NCI-H82 treated with DMSO at 0.1 percent for 48 hours (cell line): ENCODE data around the gene EOMES.
"Not testable (repeated sequence)": the region's sequence is repeated elsewhere in the genome, so short reads cannot be mapped to it uniquely, and the experiment has no call there.

Source experiments
- DNase-seq: peaks from one replicate; lab custom pipeline; 2025; ENCODE audit not compliant: unreplicated experiment; lab: John Stamatoyannopoulos, UW

Gene EOMES

DNA sequence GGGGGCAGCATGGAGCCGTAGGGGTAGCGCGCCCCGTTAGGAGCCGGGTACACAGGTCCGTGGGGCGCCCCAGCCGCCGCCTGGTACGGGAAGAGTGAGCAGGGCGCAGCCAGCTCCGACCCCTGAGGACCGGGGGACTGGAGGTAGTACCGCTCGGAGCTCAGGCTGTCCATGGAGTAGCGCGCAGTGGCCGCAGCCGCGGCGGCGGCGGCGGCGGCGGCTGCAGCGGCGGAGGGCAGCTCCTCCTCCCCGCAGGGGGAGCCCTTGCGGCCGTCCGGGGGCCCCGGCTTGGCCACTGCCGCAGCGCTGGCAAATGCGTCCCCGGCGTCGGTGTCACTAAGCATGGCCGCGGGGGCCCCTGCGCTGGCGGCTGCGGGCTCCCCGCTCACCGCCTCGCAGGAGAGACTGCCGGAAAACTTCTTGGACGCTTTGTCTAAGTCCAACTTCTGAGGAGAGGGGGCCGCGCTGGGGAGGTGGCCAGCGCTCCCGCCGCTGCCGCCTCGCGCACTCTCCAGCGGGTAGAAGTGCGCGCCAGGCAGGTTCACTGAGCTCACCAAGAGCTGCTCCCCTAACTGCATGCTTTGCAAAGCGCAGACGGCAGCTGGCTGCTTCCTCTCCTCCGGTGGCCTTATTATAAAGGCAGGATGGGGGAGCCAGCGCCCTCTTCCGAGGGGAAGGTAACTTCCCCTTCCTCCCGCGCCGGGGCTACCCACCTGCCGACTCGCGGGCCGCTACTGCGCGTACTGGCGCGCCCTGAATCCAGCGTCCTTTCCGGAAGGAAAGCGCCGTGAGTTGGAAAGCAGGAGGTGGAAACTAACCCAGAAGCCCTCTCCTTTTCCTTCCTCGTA, at the start of gene EOMES:
Gene EOMES, minus strand, starts transcription at position 607 of the 848 bp plus-strand sequence. Its CDS starts 29 bp downstream, at position 578.
- DNase-seq, result peak; percentile 14

GRCh38 chr3:27770384-27770783, 48.3 kb upstream of the EOMES start:
- not testable (repeated sequence) for DNase-seq

DNA sequence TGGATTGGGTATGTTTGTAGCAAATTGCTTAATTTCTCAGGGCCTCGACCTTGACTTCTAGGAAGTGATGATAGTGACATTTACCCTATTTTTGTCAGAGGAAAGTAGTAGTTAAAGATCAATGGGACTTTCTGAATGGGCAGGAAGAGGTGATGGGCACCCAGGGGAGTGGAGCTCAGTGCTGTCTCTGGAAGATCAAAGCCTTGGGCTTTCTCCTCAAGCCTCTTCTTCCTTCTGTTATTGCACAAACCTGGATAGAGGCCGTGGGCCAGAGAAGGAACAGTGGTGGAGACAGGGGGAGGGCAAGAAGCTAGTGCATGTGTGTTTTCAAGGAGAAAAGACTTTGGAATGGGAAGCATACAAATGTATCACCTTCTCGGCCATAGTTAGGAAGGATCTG, 44.9 kb upstream of the EOMES start:
- no peak for DNase-seq

DNA sequence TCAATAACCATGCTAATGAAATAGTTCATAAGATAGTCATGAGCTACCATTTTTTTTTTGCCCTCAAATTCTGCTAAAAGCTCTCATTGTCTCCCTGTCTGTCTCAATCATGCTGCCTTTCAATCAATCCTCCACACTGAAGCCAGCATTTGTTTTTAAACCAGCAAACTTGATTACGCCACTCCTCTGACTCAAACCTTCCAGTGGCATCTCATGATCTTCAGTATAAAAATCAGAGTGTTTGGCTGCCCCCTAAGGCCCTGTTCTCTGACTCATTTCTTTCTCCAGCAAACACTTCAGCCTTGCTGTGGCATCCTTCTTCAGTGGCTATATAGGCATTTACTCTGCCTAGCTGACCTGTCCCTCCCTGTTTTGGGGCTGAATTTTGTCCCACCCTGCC, 36.0 kb upstream of the EOMES start:
- no peak for DNase-seq

GRCh38 chr3:27756877-27757276, 34.8 kb upstream of the EOMES start:
- no peak for DNase-seq

GRCh38 chr3:27752926-27753325, 30.8 kb upstream of the EOMES start:
- DNase-seq, result no peak

DNA sequence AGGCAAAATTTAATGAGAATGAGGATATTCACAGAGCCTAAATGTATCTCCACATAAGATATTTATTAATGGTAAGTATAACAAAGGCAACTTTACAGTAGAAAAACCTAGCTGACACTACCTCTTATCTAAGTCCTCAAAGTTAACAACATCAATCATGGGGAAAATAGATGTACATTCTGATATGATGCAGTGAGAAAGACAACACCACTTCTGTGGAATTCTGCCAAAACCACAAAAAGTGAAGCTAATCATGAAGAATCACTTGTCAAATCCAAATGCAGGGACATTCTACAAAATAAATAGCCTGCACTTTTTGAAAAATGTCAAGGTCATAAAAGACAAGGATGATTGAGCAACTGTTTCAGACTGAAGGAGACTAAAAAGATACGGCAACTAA, 27.5 kb upstream of the EOMES start:
- no peak for DNase-seq

DNA sequence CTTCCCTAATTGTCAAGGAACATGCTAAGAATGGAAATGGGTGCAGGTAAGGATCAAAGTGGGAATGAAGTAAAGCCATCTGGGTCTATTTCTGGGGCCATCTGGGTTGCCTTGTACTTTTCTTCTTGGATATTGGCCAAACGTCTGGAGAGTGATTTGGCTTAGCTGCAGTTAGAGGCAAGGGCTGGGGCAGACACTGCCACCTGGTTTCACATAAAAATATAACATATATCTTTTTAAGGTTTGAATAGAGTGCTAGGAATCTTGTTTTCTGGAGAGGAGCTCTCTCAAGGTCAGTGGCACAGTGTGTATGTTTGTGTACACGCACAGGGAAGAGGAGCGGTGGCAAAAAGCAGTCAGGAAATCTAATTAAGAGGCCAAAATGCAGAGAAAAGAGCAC, 24.7 kb upstream of the EOMES start:
- DNase-seq, result peak; percentile 12

DNA sequence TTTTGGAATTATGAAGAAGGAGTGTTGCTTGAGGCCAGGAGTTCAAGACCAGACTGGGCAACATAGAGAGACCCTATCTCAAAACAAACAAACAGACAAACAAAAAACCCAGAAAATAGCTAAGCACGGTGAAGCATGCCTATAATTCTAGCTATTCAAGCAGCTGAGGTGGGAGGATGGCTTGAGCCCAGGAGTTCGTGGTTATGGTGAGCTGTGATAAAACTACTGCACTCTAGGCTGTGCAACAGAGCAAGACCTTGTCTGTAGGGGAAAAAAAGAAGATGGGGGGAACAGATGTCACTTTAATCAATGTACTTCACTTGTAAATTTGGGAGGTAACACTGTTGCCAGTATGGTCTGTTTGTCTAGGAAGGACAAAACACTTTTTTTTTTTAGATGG, 18.7 kb upstream of the EOMES start:
- DNase-seq, result no peak

DNA sequence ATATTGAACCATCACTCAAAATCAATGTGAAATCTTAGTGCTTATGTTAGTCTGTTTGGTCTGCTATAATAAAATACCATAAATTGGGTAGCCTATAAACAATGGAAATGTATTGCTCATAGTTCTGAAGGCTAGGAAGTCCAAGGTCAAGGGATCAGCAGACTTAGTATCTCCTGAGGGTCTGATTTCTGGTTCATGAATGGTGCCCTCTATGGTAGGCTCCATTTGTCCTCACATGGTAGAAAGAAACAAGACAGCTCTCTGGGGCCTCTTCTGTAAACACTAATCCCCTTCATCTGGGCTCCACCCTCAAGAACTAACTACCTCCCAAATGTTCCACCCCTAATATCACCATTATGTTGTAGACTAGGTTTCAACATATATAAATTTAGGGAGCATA, 15.0 kb upstream of the EOMES start:
- DNase-seq, result no peak

DNA sequence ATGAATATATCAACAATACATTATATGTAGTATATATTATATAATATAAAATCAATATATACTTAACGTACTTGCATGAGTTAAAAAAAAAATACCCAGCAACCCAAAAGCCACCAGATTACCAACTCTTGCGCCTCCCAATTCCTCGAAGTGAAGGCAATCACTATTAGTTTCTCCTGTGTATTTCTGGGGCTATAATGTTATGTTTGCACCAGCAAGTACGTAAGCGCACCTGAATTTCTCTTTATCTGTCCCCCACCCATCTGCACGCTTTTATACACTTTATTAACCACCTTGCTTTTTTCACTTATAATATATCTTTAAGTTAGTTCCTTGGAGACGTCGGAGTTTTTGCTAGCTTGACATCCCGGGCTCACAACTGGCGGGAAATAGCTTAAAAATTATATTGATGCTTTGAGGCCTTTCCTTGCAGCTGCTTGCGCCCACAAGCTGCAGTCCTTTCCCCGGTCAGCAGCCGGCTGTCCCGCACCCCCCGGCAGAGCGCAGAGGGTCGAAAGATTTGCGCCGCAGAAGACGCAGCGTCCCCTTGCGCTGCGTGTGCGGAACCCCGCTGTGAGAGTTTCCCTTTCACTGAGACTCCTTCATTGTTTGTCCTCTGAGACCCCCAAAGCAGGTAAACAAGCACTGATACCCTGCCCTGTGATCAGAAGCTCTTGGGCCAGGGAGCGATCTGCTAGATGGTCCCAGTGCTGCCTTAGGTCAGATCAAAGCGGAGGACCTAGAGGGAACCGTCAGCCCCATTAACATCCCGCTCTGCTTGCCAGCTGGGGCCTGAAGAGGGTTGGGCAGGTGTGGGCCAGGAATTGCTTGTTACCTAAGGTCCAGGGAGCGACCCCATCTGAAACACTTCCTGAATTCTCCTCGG, 8.9 kb upstream of the EOMES start:
- DNase-seq, result no peak

GRCh38 chr3:27729748-27730611, 7.9 kb upstream of the EOMES start:
- DNase-seq, result no peak

DNA sequence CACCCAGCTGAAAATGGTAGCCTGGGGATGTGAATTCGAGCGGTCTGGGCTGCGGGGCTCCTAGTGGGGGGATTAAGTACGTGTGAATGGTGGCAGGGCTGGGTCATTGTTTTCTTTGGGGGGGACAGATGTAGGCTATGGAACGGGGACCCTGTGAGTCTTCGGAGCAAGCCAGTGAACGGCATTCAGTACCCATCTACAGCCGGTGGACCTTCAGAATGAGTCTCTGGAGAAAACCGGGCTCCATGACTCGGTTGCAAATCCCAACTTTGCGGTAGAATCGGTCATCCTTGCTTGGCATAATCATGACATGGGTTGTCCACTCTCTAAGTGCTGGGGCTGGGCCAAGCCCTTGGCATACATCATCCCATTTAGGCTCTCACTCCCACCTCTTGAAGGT, 7.2 kb upstream of the EOMES start:
- DNase-seq, result no peak

- no peak for DNase-seq
Measured at GRCh38 chr3:27728195-27729087, 6.3 kb upstream of the EOMES start.

- DNase-seq, result no peak
Measured at GRCh38 chr3:27726240-27726639, 4.1 kb upstream of the EOMES start.

DNA sequence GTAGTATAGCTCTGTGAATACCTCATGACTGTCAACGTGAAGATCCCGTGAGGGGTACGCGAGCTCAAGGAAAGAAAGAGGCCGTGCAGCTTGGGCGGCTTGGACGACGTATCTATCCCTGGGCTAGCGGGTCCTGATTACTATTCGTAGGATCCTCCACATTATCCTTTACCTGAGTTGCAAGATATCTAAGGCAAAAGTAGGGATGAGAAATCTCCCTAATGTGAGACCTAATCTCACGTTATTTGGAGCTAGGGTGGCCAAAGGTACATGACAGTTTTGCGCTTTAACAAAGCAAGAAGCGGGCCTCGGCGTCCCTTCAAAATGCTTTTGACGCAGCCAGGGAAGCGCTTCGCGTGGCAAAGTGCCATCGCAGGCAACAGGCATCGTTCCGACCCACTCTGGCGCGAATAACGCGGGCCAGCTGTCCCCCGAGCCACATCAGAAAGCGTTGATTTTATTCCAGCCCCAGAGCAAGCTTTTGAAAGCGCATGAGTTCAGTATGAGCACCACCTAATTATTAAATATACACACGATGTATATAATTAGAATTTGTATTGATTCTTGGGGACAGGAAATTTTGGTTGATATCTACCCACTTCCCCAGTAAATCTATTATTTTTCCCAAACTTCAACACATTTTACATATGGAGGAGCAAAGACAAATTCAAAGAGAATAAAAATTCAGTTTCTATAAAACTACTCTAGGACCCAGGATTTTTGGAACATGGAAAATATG, 2.5 kb upstream of the EOMES start:
- no peak for DNase-seq

DNA sequence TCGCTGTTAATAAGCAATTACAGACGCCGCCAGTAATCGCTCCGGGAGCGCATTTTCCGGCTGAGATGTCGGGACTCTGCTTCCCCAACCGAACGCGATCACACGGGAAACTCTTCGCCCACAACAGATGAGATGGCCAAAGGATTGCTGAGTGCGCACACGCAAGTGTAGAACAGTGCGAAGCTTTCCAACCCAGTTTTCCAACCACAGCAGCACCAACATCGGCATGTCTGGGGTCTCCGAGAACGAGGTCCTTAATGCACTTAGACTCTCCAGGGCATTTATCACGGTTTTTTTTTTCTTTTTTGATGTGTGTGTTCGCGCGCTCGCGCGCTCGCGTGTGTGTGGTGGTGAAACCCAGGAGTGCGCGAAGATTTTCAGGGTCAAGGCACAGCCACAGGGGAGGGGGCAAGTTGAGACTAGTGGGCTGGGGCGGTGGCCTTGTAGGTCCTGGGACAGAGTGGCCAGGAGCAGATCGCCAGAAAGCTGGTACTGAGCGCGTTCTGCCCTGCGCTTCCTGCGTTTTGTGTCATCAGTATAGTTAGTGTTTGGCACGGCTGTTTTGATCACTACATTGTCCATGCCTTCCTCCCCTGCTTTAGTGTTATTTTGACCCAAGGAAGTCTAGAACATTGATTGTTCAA, 1.8 kb upstream of the EOMES start:
- no peak for DNase-seq

GRCh38 chr3:27723456-27723814, 1.3 kb upstream of the EOMES start:
- no peak for DNase-seq

DNA sequence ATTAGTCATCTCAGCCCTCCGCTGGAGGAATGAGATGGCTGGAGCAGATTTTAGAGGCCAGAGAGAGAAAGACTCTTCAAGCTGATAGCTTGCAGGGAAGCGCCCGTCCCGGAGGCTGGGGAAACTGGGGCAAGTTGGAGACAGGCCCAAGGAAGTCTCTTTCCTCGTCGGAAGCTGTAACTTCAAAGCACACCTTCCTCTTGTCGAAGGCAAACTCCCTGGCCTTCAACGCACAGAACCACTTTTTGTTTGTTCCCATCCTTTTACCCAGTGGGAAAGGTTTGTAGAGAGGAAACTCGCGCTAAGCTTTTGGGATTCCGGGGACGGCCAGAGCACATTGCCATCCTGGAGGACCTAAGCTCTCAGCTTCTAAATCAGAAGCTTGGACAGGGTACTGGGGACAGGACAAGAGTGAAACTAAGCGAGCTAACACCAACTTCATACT, 900 bp upstream of the EOMES start:
- no peak for DNase-seq
